IPS-NIHi7 (cell line): ENCODE measurements around the gene ADAMTS17.

Experiments
- DNase-seq: peaks from one replicate; pipeline ENCODE4 v3.0.0; 2012; ENCODE audit warnings: mixed read lengths; ENCODE audit errors: extremely low spot score

The ADAMTS17 gene, protein sequence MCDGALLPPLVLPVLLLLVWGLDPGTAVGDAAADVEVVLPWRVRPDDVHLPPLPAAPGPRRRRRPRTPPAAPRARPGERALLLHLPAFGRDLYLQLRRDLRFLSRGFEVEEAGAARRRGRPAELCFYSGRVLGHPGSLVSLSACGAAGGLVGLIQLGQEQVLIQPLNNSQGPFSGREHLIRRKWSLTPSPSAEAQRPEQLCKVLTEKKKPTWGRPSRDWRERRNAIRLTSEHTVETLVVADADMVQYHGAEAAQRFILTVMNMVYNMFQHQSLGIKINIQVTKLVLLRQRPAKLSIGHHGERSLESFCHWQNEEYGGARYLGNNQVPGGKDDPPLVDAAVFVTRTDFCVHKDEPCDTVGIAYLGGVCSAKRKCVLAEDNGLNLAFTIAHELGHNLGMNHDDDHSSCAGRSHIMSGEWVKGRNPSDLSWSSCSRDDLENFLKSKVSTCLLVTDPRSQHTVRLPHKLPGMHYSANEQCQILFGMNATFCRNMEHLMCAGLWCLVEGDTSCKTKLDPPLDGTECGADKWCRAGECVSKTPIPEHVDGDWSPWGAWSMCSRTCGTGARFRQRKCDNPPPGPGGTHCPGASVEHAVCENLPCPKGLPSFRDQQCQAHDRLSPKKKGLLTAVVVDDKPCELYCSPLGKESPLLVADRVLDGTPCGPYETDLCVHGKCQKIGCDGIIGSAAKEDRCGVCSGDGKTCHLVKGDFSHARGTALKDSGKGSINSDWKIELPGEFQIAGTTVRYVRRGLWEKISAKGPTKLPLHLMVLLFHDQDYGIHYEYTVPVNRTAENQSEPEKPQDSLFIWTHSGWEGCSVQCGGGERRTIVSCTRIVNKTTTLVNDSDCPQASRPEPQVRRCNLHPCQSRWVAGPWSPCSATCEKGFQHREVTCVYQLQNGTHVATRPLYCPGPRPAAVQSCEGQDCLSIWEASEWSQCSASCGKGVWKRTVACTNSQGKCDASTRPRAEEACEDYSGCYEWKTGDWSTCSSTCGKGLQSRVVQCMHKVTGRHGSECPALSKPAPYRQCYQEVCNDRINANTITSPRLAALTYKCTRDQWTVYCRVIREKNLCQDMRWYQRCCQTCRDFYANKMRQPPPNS

DNA sequence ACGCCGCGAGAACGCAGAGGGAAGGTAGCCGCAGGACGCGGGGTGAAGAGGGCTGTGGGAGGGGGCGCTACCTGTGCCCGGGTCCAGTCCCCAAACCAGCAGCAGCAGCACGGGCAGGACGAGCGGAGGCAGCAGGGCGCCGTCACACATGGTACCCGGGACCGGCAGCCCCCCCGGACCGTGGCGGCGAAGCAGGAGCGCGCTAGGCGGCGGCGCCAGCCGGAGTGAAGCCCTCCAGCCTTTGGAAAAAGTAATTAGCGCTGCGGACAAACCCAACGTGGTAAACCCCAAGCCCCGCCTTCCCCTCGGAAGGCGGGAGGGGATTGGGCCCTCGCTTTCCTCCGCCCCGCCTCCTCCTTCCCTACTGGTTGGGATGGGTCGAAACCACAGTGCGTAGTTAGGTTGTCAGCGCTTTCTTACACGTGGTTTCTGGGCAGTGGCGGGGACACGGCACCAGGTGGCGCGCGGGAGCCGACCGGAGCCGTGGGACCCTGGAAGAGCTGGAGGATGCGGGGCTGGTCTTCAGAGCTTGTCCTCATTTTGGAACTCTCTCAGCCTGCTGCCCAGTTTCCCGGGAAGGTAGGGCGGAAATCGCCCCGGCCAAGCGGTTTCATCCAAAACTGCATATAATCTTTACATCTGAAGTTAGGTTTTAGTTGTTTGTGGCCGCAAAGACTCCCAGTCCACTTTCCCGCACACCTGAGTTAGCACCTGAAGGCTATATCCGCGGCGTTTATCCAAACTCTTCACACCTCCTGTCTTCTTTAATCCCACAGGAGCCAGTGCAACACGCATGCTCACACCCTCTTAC is at the start of gene ADAMTS17:
Gene ADAMTS17 (minus strand): TSS at position 226 of the 811 bp plus-strand sequence. CDS start 76 bp downstream, at position 150.
- peak; percentile 93 for DNase-seq

DNA sequence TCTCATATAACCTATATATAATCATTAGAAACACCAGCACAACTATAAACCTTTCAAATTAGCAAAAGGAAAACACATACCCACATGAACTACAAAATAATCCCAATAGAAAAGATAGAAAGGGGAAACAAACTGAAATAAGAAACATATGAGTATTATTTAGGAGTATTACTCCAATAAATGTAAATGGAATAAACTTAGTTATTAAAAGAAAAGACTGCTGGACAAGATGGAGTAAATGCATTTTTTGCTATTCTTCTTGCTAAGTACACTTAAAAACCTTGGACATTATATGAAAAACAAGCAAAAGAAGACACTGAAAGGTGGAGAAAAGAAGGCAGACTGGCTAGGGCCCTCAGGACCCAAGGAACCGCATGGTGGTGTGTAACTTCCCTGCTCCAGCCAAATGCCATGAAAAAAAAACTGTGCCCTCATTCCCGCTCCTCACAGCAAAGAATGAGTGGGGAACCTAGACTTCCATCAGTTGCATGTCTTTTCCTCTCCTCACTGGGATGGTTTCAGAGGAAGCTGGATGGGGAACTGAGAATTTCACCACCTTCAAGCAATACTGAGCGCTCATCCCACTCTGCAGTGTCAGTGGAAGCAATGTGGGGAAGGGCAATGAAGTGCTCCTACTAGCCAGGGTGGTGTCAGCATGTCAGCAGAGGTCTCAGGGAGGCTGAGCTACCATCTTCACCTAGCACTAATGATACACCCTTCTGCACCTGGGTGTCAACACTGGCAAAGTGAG is 43.7 kb upstream of the ADAMTS17 start:
- no peak for DNase-seq

DNA sequence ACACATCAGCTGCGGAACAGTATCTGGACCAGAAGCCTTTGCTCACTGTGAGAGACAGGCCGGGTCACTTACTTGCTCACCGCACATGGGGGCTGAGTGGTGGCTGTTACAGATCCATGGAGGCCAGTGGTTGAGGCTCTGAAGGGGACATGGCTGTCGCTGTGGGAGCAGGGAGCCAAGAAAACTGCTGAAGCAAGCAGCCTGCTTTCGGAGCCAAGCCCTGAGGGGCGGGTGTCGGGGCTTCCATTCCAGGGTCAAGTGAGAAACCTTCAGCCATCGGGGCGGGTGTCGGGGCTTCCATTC is 42.3 kb upstream of the ADAMTS17 start:
- DNase-seq, result no peak

DNA sequence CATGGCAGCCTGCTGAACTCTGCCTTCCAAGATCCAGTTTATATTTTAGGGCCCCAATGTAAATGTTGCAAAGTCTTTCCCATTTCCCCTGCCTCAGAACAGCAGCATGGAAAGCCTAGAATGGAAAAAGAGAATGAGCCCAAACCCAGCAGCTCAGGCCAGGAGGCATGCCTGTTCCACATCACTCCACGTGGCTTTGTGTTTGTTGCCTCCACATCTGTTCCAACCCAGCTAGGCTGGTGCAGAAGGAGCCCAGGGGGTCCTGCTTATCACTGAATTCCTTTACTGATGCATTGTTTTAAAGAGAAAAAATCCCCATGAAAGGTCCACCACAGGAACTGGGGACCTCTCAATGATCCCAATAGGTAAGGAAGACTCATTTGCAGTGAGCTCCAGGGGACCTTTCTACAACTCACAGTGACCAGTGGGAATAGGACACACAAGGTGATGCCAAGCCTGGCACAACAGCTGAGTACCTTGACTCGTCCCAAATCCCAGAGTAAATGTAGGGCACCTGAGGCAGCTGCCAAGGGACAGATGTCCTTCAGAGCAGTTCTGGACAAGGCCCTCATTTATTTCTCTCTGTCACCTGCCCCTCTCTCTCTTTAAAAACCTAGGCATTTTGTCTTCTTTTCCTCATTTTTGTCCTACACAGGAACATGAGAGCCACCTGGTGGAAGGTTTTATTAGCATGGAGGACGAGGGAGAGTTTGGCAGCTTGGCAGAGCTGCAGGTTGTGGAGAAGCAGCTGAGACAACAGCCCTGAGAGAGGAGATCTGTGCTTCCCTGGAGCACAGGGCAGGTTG is 41.7 kb upstream of the ADAMTS17 start:
- peak; percentile 55 for DNase-seq

DNA sequence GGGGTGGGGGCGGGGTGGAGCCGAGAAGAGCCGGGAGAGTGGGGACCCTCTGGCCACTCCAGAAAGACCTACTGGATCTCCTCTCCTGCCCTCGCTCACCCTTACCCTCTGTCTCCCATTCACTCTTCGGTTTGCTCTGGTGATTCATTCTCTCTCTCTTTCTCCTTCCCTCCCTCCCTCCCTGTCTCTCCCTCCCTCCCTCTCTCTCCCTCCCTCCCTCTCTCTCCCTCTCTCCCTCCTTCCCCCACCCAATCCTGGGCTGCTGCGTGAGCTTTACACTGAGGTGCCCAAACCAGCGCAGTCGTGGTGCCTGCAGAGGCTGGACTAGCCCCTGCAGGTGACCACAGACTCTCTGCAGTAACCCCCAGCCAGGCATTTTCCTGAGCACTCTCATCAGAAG is 32.2 kb upstream of the ADAMTS17 start:
- peak; percentile 40 for DNase-seq

DNA sequence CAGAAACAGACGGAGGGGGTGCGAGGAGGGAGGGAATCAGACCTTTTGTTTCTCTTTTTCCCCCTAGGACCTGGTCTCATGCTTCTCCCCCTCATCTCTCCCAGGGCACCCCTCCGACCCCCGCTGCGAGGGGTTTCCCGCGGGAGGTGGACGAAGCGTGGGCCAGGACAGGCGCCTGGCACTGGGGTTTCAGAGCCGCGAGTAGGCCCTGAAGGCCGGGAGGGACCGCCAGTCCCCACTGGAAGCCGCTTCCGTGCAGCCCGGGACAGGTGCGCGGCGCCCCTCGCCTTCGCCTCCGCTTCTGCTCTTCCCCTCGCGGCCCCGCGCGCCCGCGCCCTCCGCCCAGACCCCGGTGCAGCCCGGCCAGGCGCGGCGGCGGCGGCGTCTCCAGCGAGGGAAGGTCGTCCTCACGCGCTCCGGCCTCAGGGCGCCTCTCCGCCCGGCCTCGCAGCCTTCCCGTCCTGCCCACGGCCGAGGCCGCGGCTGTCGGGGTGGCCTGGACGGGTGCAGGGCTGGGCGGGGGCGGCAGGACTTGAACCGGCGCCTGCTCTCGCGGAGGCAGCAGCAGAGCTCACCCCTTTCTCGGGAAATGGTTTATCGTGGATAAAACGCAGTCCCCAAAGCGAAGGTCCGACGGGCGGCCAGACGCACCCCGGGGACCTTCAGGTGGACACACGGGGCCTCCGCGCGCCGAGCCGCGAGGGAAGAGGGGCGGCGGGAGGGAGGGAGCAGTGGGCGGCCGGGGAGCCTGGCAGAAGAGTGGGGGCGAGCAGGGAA is 31.5 kb upstream of the ADAMTS17 start:
- peak; percentile 33 for DNase-seq

DNA sequence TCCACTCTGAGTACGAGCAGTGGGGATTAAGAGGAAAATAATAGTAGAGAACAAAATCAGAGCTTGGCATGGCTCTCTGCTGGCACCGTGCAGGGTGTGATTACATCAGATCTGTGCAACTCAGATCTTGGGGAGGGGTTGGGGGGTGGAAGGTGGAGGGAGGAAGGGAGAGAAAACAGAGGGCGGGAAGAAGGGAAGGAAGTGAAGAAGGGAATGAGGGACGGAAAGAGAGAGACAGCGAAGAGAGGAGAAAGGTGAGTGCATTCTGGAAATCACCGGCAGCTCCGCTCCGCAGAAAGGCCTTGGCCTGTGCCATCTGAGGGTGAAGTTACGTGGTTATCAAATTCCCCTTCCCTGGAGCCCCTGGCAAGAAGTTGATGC is 31.0 kb upstream of the ADAMTS17 start:
- peak; percentile 26 for DNase-seq

DNA sequence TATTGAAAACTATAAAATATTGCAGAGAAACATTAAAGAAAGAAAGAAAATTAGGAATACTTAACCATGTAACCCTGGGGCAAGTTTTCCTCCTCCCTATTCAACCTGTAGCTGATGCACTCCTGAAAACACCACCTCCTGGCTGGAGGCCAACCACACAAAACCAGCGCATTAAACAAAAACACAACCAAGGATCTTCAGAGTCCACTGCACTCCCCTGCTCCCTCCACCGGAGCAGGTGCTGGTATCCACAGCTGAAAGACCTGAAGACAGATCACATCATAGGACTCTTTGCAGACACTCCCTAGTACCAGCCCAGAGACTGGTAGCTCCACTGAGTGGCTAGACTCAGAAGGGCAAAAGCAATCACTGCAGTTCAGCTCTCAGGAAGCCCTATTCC is 13.6 kb upstream of the ADAMTS17 start:
- DNase-seq, result no peak

DNA sequence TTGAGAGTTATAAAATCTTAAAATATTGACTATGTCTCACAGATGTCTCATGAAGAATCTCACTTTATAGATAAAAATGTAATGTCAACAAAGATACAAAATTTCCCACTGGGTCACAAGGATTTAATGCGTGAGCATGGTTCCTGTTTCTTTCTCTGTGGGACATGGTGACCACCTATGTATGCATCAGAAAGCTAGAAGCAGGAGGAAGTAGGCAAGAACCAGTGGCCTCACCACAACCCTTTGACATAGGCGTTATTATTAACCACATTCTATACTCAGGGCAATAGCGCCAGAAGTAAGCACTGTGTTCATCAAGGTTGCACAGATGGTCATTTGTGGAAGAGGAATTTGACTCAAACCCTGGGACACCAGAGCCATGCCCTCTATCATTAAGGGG is 11.7 kb upstream of the ADAMTS17 start:
- DNase-seq, result no peak

DNA sequence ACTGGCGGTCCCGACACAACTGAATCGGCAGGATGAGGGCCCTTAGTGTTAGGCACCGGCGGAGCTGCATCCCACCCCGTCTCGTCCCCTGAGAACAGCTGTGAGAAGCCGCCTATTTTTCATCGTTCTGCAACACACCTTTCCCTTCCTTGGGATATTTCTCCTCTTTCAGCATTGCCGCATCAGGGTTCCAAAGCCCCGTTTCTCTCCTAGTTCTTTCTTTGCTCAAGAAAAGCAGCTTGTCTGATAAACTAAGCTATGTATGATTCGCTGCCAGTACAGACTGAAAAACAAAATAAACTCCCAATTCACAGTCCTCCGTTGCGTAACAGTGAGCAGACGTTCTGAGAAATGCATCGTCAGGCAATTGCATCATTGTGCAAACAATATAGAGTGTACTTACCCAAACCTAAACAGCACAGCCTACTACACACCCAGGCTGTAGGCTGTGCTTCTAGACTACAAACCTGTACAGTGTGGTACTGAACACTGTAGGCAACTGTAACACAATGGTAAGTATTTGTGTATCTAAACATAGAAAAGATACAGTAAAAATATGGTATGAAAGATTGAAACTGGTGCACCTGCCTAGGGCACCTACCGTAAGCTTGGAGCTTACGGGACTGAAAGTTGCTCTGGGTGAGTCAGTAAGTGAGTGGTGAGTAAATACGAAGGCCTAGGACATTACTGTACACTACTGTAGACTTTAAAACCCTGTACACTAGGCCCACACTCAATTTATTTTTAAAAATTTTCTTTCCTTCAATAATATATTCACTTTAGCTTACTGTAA is 8.9 kb upstream of the ADAMTS17 start:
- DNase-seq, result no peak

DNA sequence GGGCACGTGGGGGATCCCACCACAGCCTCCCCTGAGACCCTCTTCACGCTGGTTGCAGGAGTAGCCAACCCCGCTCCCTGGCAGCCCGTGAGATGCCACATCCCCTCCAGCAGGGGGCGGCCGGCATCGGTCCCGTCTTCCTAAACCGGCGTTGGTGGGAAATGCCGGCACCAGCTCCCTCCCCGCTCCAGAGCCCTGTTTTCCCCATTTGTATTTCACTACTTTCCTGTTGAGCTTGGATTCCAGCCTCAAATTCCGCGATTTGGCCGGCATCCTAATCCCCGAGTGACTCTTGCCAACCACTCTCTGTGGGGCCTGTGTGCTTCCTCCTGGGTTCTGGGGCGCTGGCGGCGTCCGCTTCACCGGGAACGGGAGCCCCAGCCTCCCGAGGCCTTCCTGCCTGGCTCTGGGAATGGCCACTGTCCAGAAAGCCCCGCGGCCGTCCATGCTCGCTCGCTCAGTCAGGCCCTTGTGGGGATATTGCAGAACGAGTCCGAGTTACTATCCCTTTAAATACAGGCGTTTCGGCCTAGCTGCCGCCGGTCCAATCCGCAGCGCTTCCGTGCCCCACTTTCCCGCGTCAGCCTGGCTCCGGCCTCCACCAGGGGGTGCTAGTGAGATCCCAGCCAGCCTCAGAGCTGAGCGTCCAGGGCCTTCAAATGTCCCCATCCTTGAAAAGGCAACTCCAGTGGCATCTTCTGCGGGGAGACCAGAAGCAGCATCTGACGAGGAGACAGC is 8.1 kb upstream of the ADAMTS17 start:
- peak; percentile 94 for DNase-seq

DNA sequence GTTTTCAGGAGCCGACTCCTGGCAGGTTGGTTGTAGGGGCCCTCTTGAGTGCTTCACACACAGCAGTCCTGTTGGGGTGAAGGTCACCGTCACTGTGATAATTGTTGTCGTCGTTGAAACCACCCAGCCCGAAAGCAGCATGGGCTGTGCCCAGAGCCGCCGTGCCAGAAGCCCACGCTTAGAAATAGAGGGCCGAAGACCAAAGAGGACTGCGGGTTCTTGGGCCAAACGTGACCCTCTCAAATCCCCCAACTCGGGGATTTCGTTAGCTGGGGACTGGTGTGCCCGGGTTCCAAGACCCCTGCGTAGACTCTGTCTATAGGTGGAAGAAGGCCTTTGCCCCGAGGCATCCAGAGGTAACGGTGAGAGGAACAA is 7.5 kb upstream of the ADAMTS17 start:
- DNase-seq, result no peak

DNA sequence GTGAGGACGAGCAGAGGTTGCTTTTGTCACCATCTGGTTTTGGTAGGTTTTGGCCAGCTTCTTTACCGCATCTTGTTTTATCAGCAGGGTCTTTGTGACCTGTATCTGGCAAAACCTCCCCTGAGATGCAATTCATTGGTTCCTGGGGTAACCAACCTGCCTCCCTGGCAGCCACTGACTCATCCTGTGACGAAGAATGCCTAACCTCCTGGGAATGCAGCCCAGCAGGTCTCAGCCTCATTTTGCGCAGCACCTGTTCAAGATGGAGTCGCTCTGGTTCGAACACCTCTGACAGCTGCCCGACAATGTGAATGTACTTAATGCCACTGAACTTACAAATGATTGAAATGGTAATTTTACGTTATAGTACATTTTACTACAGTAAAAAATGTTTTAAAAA is 6.8 kb upstream of the ADAMTS17 start:
- no peak for DNase-seq

DNA sequence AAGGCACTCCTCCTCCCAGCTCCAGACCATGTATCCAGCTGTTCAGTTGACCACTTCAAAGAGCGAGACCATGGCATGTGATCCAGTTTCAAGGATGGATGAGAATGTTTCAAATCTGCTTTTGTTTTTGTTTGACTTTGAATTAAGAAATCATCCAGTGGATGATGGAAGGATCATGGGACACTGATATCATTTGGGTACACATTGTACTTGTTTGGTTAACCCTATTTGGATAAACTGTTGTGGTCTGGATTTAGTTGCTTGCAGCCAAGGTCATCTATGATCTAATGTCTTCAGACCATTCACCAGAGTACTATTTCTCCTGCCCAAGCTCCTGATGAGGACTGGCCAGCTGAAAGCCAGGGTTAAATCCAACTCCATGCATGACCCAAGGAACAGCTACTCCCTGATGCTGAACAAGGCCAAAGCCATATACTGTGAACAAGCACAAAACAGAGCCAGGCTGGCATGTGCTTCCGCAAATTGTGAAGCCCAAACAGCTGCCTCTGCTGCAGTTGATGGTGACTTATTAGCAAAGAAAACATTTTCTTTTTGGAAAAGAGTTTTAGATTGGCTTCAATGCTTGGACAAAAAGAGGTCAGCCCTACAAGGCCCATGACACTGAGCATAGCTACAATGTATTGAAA is 5.2 kb upstream of the ADAMTS17 start:
- no peak for DNase-seq

DNA sequence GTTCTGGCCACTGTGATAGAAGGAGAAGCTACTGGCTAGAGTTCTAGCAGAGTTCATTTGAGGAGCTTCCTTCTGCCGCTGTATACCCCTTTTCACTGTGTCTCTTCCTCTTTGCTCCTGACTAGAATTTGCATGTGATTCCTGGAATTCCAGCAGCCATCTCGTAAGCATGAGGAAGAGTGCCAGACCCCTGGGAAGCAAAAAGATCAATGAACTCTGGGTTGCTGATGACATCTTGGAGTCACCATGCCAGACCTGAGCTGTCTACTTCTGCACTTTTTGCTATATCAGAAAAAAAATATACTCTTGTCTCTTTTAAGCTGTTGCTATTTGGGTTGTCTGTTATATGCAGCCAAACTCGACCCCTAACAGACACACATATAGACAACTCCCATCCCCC is 3.7 kb upstream of the ADAMTS17 start:
- no peak for DNase-seq

DNA sequence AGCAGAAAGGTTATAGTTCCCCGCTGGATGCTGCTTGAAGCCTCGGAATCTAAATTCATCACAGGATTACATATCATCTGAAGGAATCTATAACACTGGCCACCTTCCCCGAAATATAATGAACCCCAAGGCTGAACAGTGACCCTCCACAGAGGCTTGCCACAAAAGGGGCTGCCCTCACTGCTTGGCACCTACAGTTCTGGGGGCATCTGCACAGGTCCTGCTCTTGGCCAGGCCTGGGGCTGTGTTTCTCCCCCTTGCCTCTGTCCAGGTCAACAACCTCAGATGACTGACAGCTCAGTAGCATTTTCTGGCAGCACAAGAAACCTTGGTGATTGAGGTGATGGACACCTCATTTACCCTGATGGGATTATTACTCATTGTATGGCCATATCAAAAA is 1.5 kb upstream of the ADAMTS17 start:
- DNase-seq, result no peak

DNA sequence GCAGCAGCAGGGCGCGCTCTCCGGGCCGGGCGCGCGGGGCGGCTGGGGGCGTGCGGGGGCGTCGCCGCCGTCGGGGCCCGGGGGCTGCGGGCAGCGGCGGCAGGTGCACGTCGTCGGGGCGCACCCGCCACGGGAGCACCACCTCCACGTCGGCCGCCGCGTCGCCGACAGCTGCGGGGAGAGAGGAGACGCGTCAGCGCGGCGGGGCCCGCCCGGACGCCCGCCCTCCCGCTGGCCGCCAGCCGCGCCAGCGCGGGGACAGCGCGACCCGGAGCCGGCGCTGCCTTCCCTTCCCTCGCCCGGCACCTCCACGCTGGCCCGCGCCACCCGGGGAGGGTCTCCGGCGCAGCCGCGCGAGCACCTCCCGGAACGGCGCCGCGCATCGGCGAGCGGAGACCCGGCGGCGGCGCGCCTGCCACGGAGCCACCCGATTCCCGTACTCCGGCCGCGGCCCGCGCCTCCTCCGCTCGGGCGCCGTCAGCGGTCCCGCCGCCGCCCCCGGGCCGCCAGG is 481 bp downstream of the ADAMTS17 start:
- DNase-seq, result no peak
